ENCODE data around the gene ARNT2. TPM values are rescaled to one million over a fixed set of nuclear protein-coding genes. Genes with fewer than 3 reads are reported as not detected.
A peak's percentile ranks its signal among the peaks of the same experiment; 100 is the strongest.

Gene ARNT2
- total and polyA plus RNA-seq, 2 donors (not counting 1 experiment from before 2014, with no cell fraction given): 15.5 to 61.2 TPM

DNA sequence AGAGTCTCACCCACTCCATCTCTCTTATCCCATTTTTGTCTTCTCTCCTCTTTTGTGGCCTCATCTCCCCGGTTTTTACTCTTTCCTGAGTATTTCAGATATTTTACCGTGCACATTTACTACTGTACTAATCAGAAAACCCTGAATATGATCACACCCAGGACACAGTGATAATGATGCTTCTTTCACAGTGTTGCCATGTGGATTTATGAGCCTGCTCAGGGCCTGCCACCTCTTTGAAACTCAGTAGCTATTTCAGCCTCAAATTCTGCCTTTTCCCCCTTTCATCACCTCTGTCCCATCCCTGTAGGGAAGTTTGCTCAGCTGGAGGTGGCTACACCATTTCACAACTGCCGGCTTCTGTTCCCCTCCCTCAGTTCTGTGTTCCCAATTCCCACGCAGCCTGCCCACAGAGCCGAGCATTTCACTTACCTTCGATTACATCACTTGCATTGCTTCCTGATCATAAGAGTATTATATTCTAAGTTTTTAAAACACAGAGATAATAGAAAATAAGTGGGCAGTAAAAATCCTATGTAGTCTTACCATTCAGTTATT is 33.2 kb downstream of the ARNT2 start:
- H3K27ac ChIP-seq (ENCODE audit: insufficient read depth, low read length): no peak overlapping the region
- H3K4me2 ChIP-seq (ENCODE audit: extremely low read depth, insufficient read depth, low read length): no peak overlapping the region
- H4K20me1 ChIP-seq (ENCODE audit: control insufficient read depth, extremely low read depth, insufficient read depth, low read length): no peaks in the 10 kb centered on the region
- no peak overlapping the region for H3K4me3 ChIP-seq (replicated peaks in 1 of 4; ENCODE audit: control extremely low read depth in 1 of 4, insufficient read depth in 1 of 4, low read depth in 3 of 4, low read length in 4 of 4)
- H3K9me3 ChIP-seq (ENCODE audit: control insufficient read depth, insufficient read depth, low read depth, low read length): no peaks in the 10 kb centered on the region
- no peaks in the 10 kb centered on the region for H3K27me3 ChIP-seq (ENCODE audit: control insufficient read depth, insufficient read depth, low read length)
- H3K4me1 ChIP-seq (ENCODE audit: control insufficient read depth, extremely low read depth, insufficient read depth, low read length): no peaks in the 10 kb centered on the region
- no peaks in the 10 kb centered on the region for H3K79me2 ChIP-seq (ENCODE audit: control insufficient read depth, insufficient read depth, low read length)
- H3K36me3 ChIP-seq (ENCODE audit: control insufficient read depth, insufficient read depth, low read length): no peaks in the 10 kb centered on the region
- no peak for TF ChIP-seq EZH2 (IDR thresholded peaks at IDR 0.05; ENCODE audit: low read length, missing control alignments)
- TF ChIP-seq, protein P1, sequence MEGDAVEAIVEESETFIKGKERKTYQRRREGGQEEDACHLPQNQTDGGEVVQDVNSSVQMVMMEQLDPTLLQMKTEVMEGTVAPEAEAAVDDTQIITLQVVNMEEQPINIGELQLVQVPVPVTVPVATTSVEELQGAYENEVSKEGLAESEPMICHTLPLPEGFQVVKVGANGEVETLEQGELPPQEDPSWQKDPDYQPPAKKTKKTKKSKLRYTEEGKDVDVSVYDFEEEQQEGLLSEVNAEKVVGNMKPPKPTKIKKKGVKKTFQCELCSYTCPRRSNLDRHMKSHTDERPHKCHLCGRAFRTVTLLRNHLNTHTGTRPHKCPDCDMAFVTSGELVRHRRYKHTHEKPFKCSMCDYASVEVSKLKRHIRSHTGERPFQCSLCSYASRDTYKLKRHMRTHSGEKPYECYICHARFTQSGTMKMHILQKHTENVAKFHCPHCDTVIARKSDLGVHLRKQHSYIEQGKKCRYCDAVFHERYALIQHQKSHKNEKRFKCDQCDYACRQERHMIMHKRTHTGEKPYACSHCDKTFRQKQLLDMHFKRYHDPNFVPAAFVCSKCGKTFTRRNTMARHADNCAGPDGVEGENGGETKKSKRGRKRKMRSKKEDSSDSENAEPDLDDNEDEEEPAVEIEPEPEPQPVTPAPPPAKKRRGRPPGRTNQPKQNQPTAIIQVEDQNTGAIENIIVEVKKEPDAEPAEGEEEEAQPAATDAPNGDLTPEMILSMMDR (conservative IDR thresholded peaks at IDR 0.05 in 1 of 2, IDR thresholded peaks at IDR 0.05 in 1 of 2; ENCODE audit: low read depth in 1 of 2, low read length in 2 of 2): no peak
- H3K9ac ChIP-seq (ENCODE audit: insufficient read depth, low read length): no peak overlapping the region
- peak in 1 of 2 donors; percentile 27 for DNase-seq (ENCODE audit: low read depth in 2 of 2)
- no peak overlapping the region for H2AFZ ChIP-seq (ENCODE audit: low read length)

DNA sequence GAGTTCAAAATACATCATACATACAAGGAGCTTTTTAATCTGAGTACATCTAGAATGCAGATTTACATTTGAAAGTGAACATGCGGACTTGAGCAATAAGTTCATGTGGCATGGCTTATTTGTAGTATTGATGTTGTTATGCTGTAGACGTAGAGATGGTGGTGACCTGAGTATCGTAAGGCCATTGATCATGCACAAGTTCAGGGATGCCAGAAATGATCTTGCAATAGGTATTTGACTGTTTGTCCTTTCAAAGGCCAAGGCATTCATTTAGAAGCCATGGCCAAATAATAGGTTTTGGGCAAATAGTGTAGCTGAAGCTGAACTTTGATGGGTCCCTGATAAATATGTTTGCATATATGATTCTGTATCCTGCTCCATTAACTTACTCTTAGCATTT is 35.0 kb downstream of the ARNT2 start:
- Histone ChIP-seq H3K27ac (ENCODE audit: insufficient read depth, low read length) (no peak overlapping the region), H2AFZ (ENCODE audit: low read length) (no peak overlapping the region), H3K36me3 (ENCODE audit: control insufficient read depth, insufficient read depth, low read length) (no peaks in the 10 kb centered on the region), H3K4me2 (ENCODE audit: extremely low read depth, insufficient read depth, low read length) (no peak overlapping the region), H3K79me2 (ENCODE audit: control insufficient read depth, insufficient read depth, low read length) (no peaks in the 10 kb centered on the region), H3K27me3 (ENCODE audit: control insufficient read depth, insufficient read depth, low read length) (no peaks in the 10 kb centered on the region), H3K4me3 (replicated peaks in 1 of 4; ENCODE audit: control extremely low read depth in 1 of 4, insufficient read depth in 1 of 4, low read depth in 3 of 4, low read length in 4 of 4) (no peak overlapping the region), H4K20me1 (ENCODE audit: control insufficient read depth, extremely low read depth, insufficient read depth, low read length) (no peaks in the 10 kb centered on the region), H3K9ac (ENCODE audit: insufficient read depth, low read length) (no peak overlapping the region), H3K4me1 (ENCODE audit: control insufficient read depth, extremely low read depth, insufficient read depth, low read length) (no peaks in the 10 kb centered on the region), H3K9me3 (ENCODE audit: control insufficient read depth, insufficient read depth, low read depth, low read length) (no peaks in the 10 kb centered on the region)
- no peak for TF ChIP-seq EZH2 (IDR thresholded peaks at IDR 0.05; ENCODE audit: low read length, missing control alignments)
- TF ChIP-seq, protein P1 (conservative IDR thresholded peaks at IDR 0.05 in 1 of 2, IDR thresholded peaks at IDR 0.05 in 1 of 2; ENCODE audit: low read depth in 1 of 2, low read length in 2 of 2): no peak
- no peak for DNase-seq (ENCODE audit: low read depth in 2 of 2)

DNA sequence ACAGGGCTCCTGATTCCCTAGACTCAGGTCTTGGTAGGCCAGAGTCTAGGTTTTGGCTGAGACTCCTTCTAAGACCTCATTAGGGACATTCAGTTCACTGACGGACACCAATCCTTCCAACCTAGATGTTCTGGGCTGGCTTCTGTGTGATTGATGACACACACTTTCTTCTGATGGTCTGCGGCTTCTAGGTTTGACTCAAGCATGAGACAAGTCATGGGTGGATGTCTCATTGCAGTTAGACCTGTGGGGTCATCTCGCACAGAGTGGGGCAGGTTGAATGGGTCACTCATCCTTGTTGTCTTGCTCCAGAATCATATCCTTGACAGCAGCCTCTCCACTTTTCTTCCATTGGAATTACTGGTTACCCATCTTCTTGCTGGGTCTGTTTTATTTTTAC is 35.8 kb downstream of the ARNT2 start:
- TF ChIP-seq, protein P1 (conservative IDR thresholded peaks at IDR 0.05 in 1 of 2, IDR thresholded peaks at IDR 0.05 in 1 of 2; ENCODE audit: low read depth in 1 of 2, low read length in 2 of 2): no peak
- TF ChIP-seq EZH2 (IDR thresholded peaks at IDR 0.05; ENCODE audit: low read length, missing control alignments): no peak
- no peaks in the 10 kb centered on the region for H3K27me3 ChIP-seq (ENCODE audit: control insufficient read depth, insufficient read depth, low read length)
- no peaks in the 10 kb centered on the region for H3K36me3 ChIP-seq (ENCODE audit: control insufficient read depth, insufficient read depth, low read length)
- no peak overlapping the region for H2AFZ ChIP-seq (ENCODE audit: low read length)
- no peak overlapping the region for H3K9ac ChIP-seq (ENCODE audit: insufficient read depth, low read length)
- H3K27ac ChIP-seq (ENCODE audit: insufficient read depth, low read length): no peak overlapping the region
- no peak overlapping the region for H3K4me2 ChIP-seq (ENCODE audit: extremely low read depth, insufficient read depth, low read length)
- DNase-seq (ENCODE audit: low read depth in 2 of 2): no peak
- no peak overlapping the region for H3K4me3 ChIP-seq (replicated peaks in 1 of 4; ENCODE audit: control extremely low read depth in 1 of 4, insufficient read depth in 1 of 4, low read depth in 3 of 4, low read length in 4 of 4)
- H3K9me3 ChIP-seq (ENCODE audit: control insufficient read depth, insufficient read depth, low read depth, low read length): no peaks in the 10 kb centered on the region
- H3K4me1 ChIP-seq (ENCODE audit: control insufficient read depth, extremely low read depth, insufficient read depth, low read length): no peaks in the 10 kb centered on the region
- no peaks in the 10 kb centered on the region for H3K79me2 ChIP-seq (ENCODE audit: control insufficient read depth, insufficient read depth, low read length)
- no peaks in the 10 kb centered on the region for H4K20me1 ChIP-seq (ENCODE audit: control insufficient read depth, extremely low read depth, insufficient read depth, low read length)
